Astrocyte (in vitro differentiated cells and primary cell): ENCODE results near the gene EVL.

Experiments
- CTCF ChIP-seq: IDR thresholded peaks from 2 replicates; pipeline ENCODE4 v1.5.1; 2011; ENCODE audit warnings: low read depth, mild to moderate bottlenecking, inconsistent platforms, low read length, moderate library complexity; ENCODE audit not compliant: insufficient read depth
- EZH2 ChIP-seq: IDR thresholded peaks from 2 replicates; pipeline ENCODE4 v1.6.1; 2012; ENCODE audit warnings: mild to moderate bottlenecking, low read length, inconsistent platforms; ENCODE audit not compliant: insufficient read depth

- TF ChIP-seq EZH2 (no peak), CTCF (no peak)
Measured at GRCh38 chr14:100120522-100121269, 55.5 kb downstream of the EVL start.
